ENCODE measurements around the gene FBXO3.
A peak's percentile ranks its signal among the peaks of the same experiment; 100 is the strongest.
"Not testable (repeated sequence)": the region's sequence is repeated elsewhere in the genome, so short reads cannot be mapped to it uniquely, and the experiment has no call there.

FBXO3 gene

GRCh38 chr11:33797879-33798278 lies 23.6 kb upstream of the FBXO3 start:
- no peak for DNase-seq (ENCODE audit: low read depth, low spot score)
- Histone ChIP-seq H3K9me3 (ENCODE audit: low read depth, low read length) (no peaks in the 10 kb centered on the region), H3K27ac (no peak overlapping the region), H3K36me3 (ENCODE audit: insufficient read depth, low read length) (no peaks in the 10 kb centered on the region), H3K4me3 (no peak overlapping the region), H3K9ac (ENCODE audit: insufficient read length) (no peak overlapping the region)
- TF ChIP-seq FOXP2 (optimal IDR thresholded peaks at IDR 0.05; ENCODE audit: control extremely low read depth, extremely low read length, insufficient read depth) (no peak), EZH2 (IDR thresholded peaks at IDR 0.05) (no peak), POLR2AphosphoS5 (IDR thresholded peaks at IDR 0.05; ENCODE audit: borderline replicate concordance, low read depth, low read length) (no peak)

GRCh38 chr11:33790040-33790439 lies 15.7 kb upstream of the FBXO3 start:
- no peak for TF ChIP-seq POLR2AphosphoS5 (IDR thresholded peaks at IDR 0.05; ENCODE audit: borderline replicate concordance, low read depth, low read length)
- no peak for TF ChIP-seq FOXP2 (optimal IDR thresholded peaks at IDR 0.05; ENCODE audit: control extremely low read depth, extremely low read length, insufficient read depth)
- no peak overlapping the region for H3K9ac ChIP-seq (ENCODE audit: insufficient read length)
- DNase-seq (ENCODE audit: low read depth, low spot score): no peak
- no peak overlapping the region for H3K4me3 ChIP-seq
- no peaks in the 10 kb centered on the region for H3K36me3 ChIP-seq (ENCODE audit: insufficient read depth, low read length)
- H3K9me3 ChIP-seq (ENCODE audit: low read depth, low read length): no peaks in the 10 kb centered on the region
- no peak overlapping the region for H3K27ac ChIP-seq

GRCh38 chr11:33788095-33788494 lies 13.8 kb upstream of the FBXO3 start:
- not testable (repeated sequence) for H3K9ac ChIP-seq (ENCODE audit: insufficient read length); H3K9me3 ChIP-seq (ENCODE audit: low read depth, low read length); H3K36me3 ChIP-seq (ENCODE audit: insufficient read depth, low read length); DNase-seq (ENCODE audit: low read depth, low spot score); H3K4me3 ChIP-seq; H3K27ac ChIP-seq

GRCh38 chr11:33787076-33787475 lies 12.8 kb upstream of the FBXO3 start:
- Histone ChIP-seq H3K9ac (ENCODE audit: insufficient read length) (no peak overlapping the region), H3K27ac (no peak overlapping the region), H3K4me3 (no peak overlapping the region), H3K36me3 (ENCODE audit: insufficient read depth, low read length) (no peaks in the 10 kb centered on the region), H3K9me3 (ENCODE audit: low read depth, low read length) (no peaks in the 10 kb centered on the region)
- no peak for TF ChIP-seq FOXP2 (optimal IDR thresholded peaks at IDR 0.05; ENCODE audit: control extremely low read depth, extremely low read length, insufficient read depth)
- TF ChIP-seq EZH2 (IDR thresholded peaks at IDR 0.05): no peak
- TF ChIP-seq POLR2AphosphoS5 (IDR thresholded peaks at IDR 0.05; ENCODE audit: borderline replicate concordance, low read depth, low read length): no peak
- DNase-seq (ENCODE audit: low read depth, low spot score): no peak

- TF ChIP-seq FOXP2 (optimal IDR thresholded peaks at IDR 0.05; ENCODE audit: control extremely low read depth, extremely low read length, insufficient read depth) (no peak), EZH2 (IDR thresholded peaks at IDR 0.05) (no peak), POLR2AphosphoS5 (IDR thresholded peaks at IDR 0.05; ENCODE audit: borderline replicate concordance, low read depth, low read length) (no peak)
- Histone ChIP-seq H3K9me3 (ENCODE audit: low read depth, low read length) (no peaks in the 10 kb centered on the region), H3K27ac (no peak overlapping the region), H3K4me3 (no peak overlapping the region), H3K36me3 (ENCODE audit: insufficient read depth, low read length) (no peaks in the 10 kb centered on the region), H3K9ac (ENCODE audit: insufficient read length) (no peak overlapping the region)
- no peak for DNase-seq (ENCODE audit: low read depth, low spot score)
These were observed 11.3 kb upstream of the FBXO3 start for GRCh38 chr11:33785609-33786008.

DNA sequence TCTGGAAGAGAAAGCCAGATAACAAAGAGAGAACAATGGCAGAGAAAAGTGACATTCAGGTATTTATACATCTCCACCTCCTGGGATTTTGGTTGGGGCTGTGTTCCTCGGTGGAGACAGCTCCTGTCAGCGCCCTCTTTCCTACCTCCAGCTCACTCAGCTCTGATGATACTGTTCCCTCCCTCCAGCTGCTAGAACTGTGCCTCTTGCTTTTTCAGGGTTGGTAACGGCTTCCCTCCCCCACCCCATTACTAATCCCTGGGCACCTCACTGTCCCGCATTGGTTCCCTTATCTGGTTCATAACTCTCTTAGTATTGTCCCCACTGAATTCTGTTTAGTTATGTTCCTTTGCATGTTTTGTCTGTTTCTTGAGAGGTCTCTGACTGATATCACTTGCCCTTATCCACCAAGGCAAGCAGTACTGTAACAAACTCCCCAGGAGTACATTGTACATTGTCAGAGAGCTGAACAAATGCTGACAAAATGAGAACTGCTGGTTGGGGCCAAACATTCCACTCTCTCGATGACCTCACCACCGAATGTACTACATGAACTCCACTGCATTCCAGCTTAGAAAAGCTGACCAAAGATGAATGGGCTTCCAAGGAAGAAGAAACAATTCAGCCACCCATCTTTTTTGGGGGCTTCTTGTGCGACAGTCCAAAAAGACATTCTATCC lies 5.7 kb upstream of the FBXO3 start:
- Histone ChIP-seq H3K4me3 (no peak overlapping the region), H3K36me3 (ENCODE audit: insufficient read depth, low read length) (no peaks in the 10 kb centered on the region), H3K9me3 (ENCODE audit: low read depth, low read length) (no peaks in the 10 kb centered on the region), H3K27ac (no peak overlapping the region), H3K9ac (ENCODE audit: insufficient read length) (no peak overlapping the region)
- TF ChIP-seq FOXP2 (optimal IDR thresholded peaks at IDR 0.05; ENCODE audit: control extremely low read depth, extremely low read length, insufficient read depth): no peak
- no peak for TF ChIP-seq EZH2 (IDR thresholded peaks at IDR 0.05)
- TF ChIP-seq POLR2AphosphoS5 (IDR thresholded peaks at IDR 0.05; ENCODE audit: borderline replicate concordance, low read depth, low read length): no peak
- DNase-seq (ENCODE audit: low read depth, low spot score): no peak

DNA sequence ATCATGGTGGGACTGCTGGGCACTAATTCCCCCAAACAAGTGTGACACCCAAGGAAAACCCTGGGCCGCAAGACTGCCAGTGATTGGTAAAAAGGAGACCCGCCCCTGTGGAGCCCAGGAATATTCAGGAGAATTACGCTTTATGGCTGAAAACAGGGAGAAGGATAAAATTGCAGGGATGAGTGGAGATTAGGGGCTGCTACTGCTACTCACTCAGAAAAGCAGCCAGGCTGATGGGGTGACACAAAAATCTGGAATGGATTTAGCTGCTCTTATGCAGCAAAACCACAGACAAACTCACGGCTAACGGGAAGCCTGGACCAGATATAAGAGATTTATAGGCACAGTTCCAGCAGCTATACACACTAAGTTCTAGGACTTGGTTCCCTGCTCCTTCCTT lies 4.4 kb upstream of the FBXO3 start:
- Histone ChIP-seq H3K4me3 (peak overlapping the region; percentile 48), H3K27ac (no peak overlapping the region), H3K9ac (ENCODE audit: insufficient read length) (no peak overlapping the region), H3K9me3 (ENCODE audit: low read depth, low read length) (no peaks in the 10 kb centered on the region), H3K36me3 (ENCODE audit: insufficient read depth, low read length) (no peaks in the 10 kb centered on the region)
- TF ChIP-seq POLR2AphosphoS5 (IDR thresholded peaks at IDR 0.05; ENCODE audit: borderline replicate concordance, low read depth, low read length) (no peak), FOXP2 (optimal IDR thresholded peaks at IDR 0.05; ENCODE audit: control extremely low read depth, extremely low read length, insufficient read depth) (no peak), EZH2 (IDR thresholded peaks at IDR 0.05) (no peak)
- peak; percentile 24 for DNase-seq (ENCODE audit: low read depth, low spot score)

DNA sequence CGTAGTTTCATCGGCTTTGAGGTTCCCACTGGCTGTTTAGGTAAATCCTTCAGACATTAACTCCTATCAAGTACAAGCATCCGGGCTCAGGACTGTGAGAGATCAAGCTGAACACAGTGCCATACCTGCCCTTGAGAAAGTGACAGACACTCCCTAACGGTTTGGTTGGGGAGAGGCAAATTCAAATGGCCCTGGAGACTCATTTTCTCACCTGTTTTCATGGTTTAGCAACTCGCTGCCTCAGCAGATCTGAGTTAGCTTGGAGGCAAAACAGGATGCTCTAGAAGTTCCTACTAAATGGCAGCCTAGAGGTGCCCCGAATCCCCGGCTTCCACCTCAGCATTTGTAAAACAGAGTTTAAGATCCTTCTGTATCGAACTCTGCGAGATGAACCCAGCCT lies 3.6 kb upstream of the FBXO3 start:
- no peak for DNase-seq (ENCODE audit: low read depth, low spot score)
- TF ChIP-seq EZH2 (IDR thresholded peaks at IDR 0.05) (no peak), FOXP2 (optimal IDR thresholded peaks at IDR 0.05; ENCODE audit: control extremely low read depth, extremely low read length, insufficient read depth) (no peak), POLR2AphosphoS5 (IDR thresholded peaks at IDR 0.05; ENCODE audit: borderline replicate concordance, low read depth, low read length) (no peak)
- Histone ChIP-seq H3K36me3 (ENCODE audit: insufficient read depth, low read length) (no peaks in the 10 kb centered on the region), H3K27ac (no peak overlapping the region), H3K9me3 (ENCODE audit: low read depth, low read length) (no peaks in the 10 kb centered on the region), H3K9ac (ENCODE audit: insufficient read length) (no peak overlapping the region), H3K4me3 (no peak overlapping the region)

DNA sequence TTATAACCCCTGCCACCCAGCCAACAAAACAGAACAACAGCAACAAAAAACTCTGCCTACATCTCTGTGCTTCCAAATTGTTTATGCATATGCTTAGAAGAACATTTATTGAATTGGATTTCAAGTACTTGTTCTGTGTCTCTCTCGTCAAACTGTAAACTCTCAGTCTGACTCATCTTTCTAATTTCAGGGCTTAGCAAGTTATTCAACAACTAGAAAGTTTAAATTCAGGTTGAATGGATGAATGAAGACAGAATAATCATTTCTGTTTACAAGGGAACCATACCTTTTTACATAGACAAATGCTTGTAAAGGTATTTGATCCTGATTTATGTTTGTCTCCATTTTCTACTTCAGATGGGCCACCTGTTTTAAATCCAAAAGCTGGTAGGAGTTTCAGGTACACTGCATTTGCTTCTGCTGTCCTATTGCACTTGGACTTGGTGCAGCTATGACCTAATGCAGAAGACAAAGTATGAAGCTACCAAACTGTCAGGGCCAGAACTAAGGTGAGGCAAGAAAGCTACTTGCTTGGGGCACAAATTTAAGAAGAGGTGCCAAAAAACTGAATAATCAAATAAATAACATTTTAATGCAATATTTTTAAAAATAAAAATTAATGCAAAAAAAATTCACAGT lies 1.6 kb upstream of the FBXO3 start:
- Histone ChIP-seq H3K27ac (no peak overlapping the region), H3K4me3 (no peak overlapping the region)
- DNase-seq (ENCODE audit: low read depth, low spot score): no peak

More for the DNA sequence above, 1.6 kb upstream of the FBXO3 start:
- TF ChIP-seq EZH2 (IDR thresholded peaks at IDR 0.05): no peak
- TF ChIP-seq FOXP2 (optimal IDR thresholded peaks at IDR 0.05; ENCODE audit: control extremely low read depth, extremely low read length, insufficient read depth): no peak
- TF ChIP-seq POLR2AphosphoS5 (IDR thresholded peaks at IDR 0.05; ENCODE audit: borderline replicate concordance, low read depth, low read length): no peak
- Histone ChIP-seq H3K9ac (ENCODE audit: insufficient read length) (no peak overlapping the region), H3K9me3 (ENCODE audit: low read depth, low read length) (no peaks in the 10 kb centered on the region), H3K36me3 (ENCODE audit: insufficient read depth, low read length) (no peaks in the 10 kb centered on the region)

All from SK-N-MC (cell line).